ENCODE measurements around the gene WFDC1. TPM values are rescaled to one million over a fixed set of nuclear protein-coding genes. Genes with fewer than 3 reads are reported as not detected.

The WFDC1 gene
- total and polyA plus RNA-seq, 10 of the 15 experiments (the other 5 are each of a cell fraction or from before 2014, with no cell fraction given), result not detected

- no peaks in the 10 kb centered on the region for H3K79me2 ChIP-seq (ENCODE audit: control insufficient read depth, insufficient read depth, low read length)
- DNase-seq (ENCODE audit: low read depth, low spot score), result no peak
- no peak overlapping the region for H3K4me2 ChIP-seq (ENCODE audit: control insufficient read depth, insufficient read depth)
- ChIA-PET POLR2A (no interaction called here), RAD21 (ENCODE audit: unreplicated experiment) (no interaction called here), SMC1A (ENCODE audit: uncharacterized antibody, unreplicated experiment) (no interaction called here), CTCF (no interaction called here)
- H3K27ac ChIP-seq (ENCODE audit: control insufficient read depth, insufficient read depth), result no peak overlapping the region
- H3K36me3 ChIP-seq (ENCODE audit: control insufficient read depth in 2 of 2, insufficient read depth in 2 of 2, low read length in 1 of 2), result no peaks in the 10 kb centered on the region
- no peaks in the 10 kb centered on the region; a peak in 1 of 4 replicates for H3K27me3 ChIP-seq (replicated peaks in 1 of 2; ENCODE audit: control insufficient read depth in 2 of 2, insufficient read depth in 2 of 2, low read length in 1 of 2)
- BruUV-seq (replicated peaks), result no TSS peak
- ATAC-seq, result no peak
- H2AFZ ChIP-seq (ENCODE audit: control insufficient read depth, low read depth, low read length), result no peak overlapping the region
- no peaks in the 10 kb centered on the region for H3K9me3 ChIP-seq (replicated peaks; ENCODE audit: control insufficient read depth, insufficient read depth, low read length)
- H3K4me3 ChIP-seq, result no peak overlapping the region
- no peaks in the 10 kb centered on the region for H3K4me1 ChIP-seq (ENCODE audit: control insufficient read depth, insufficient read depth, low read length)
- no peak for FAIRE-seq
- intact Hi-C loops (cut with micrococcal nuclease; ENCODE audit: unreplicated experiment) (no loop called here), in situ Hi-C loops (cut with MboI) (no loop called here)
- TF ChIP-seq SREBF1 (IDR thresholded peaks at IDR 0.05; ENCODE audit: low read length) (no peak), ESRRA (IDR thresholded peaks at IDR 0.05; ENCODE audit: low read length) (no peak), PAX5 (IDR thresholded peaks at IDR 0.05; ENCODE audit: borderline replicate concordance, low read depth, low read length) (no peak), TCF3 (IDR thresholded peaks at IDR 0.05; ENCODE audit: borderline replicate concordance, insufficient read depth, low read depth, low read length) (no peak), FOXK2 (IDR thresholded peaks at IDR 0.05) (no peak), IRF5 (IDR thresholded peaks at IDR 0.05; ENCODE audit: borderline replicate concordance) (no peak), POLR2AphosphoS2 (IDR thresholded peaks at IDR 0.05; ENCODE audit: low read depth, low read length) (no peak), MTA2 (IDR thresholded peaks at IDR 0.05; ENCODE audit: low read depth) (no peak), BACH1 (IDR thresholded peaks at IDR 0.05; ENCODE audit: borderline replicate concordance) (no peak), ZBTB4 (CRISPR knock-in tag; IDR thresholded peaks at IDR 0.05) (no peak), RCOR1 (conservative IDR thresholded peaks at IDR 0.05; ENCODE audit: low read depth, low read length) (no peak)
- H4K20me1 ChIP-seq (ENCODE audit: control insufficient read depth, insufficient read depth), result no peaks in the 10 kb centered on the region
- 36% methylated on average over 13 of the region's 16 CpGs for WGBS (ENCODE audit: insufficient coverage, insufficient replicate concordance, low lambda C conversion rate, missing lambda C conversion rate)
- no peak overlapping the region for H3K9ac ChIP-seq (ENCODE audit: control insufficient read depth, insufficient read depth, low read length)
Observed at GRCh38 chr16:84350685-84351400, 56.2 kb downstream of the WFDC1 start.
